Measurements from ENCODE around the gene ZNF160. TPM values are rescaled to one million over a fixed set of nuclear protein-coding genes. Genes with fewer than 3 reads are reported as not detected.

Gene ZNF160
- 7.8 to 10.7 TPM (median 8.6 TPM) in 5 replicates for total RNA-seq (2022; extraction: Qiagen RNA extraction)

GRCh38 chr19:53103234-53104203 is at the start of gene ZNF160:
Gene ZNF160, minus strand, starts transcription at chr19:53103422. Its CDS starts 17,146 bp downstream, at chr19:53086276.

GRCh38 chr19:53132141-53132991 is 29.1 kb upstream of the ZNF160 start, which contains the start of gene ZNF415:
Gene ZNF415, minus strand, starts transcription at chr19:53132910. Its CDS starts 10,234 bp downstream, at chr19:53122676.

Other genes with a start within 250 kb of the ZNF160 start
- gene ZNF468, start 245.8 kb downstream of the ZNF160 start, total RNA-seq (2022; extraction: Qiagen RNA extraction), result 0.35 to 0.60 TPM (median 0.53 TPM) in 5 replicates
- 0.17 TPM in 1 of 5 replicates, not detected in the others for gene ZNF320, start 205.8 kb downstream of the ZNF160 start, total RNA-seq (2022; extraction: Qiagen RNA extraction)
- gene ZNF888, start 180.0 kb downstream of the ZNF160 start, total RNA-seq (2022; extraction: Qiagen RNA extraction), result not detected in 5 replicates
- gene ZNF816, start 140.5 kb downstream of the ZNF160 start, total RNA-seq (2022; extraction: Qiagen RNA extraction), result 0.05 to 0.12 TPM (median 0.05 TPM) in 4 of 5 replicates, not detected in the other
- gene ERVV-1, start 89.5 kb downstream of the ZNF160 start, total RNA-seq (2022; extraction: Qiagen RNA extraction), result 0.04 TPM in 2 of 5 replicates, not detected in the others
- gene ERVV-2, start 58.7 kb downstream of the ZNF160 start, total RNA-seq (2022; extraction: Qiagen RNA extraction), result not detected in 5 replicates
- gene ZNF415, start 29.5 kb upstream of the ZNF160 start, total RNA-seq (2022; extraction: Qiagen RNA extraction), result not detected in 5 replicates
- gene ZNF347, start 55.6 kb upstream of the ZNF160 start, total RNA-seq (2022; extraction: Qiagen RNA extraction), result not detected in 5 replicates
- not detected in 5 replicates for gene ZNF665, start 89.9 kb upstream of the ZNF160 start, total RNA-seq (2022; extraction: Qiagen RNA extraction)
- not detected in 5 replicates for gene ZNF677, start 151.5 kb upstream of the ZNF160 start, total RNA-seq (2022; extraction: Qiagen RNA extraction)
- gene VN1R2, start 154.9 kb upstream of the ZNF160 start, total RNA-seq (2022; extraction: Qiagen RNA extraction), result not detected in 5 replicates
- gene VN1R4, start 164.3 kb upstream of the ZNF160 start, total RNA-seq (2022; extraction: Qiagen RNA extraction), result not detected in 5 replicates
- gene ZNF845, start 230.3 kb upstream of the ZNF160 start, total RNA-seq (2022; extraction: Qiagen RNA extraction), result 3.4 to 4.8 TPM (median 4.5 TPM) in 5 replicates

Measured in A549 treated with dexamethasone at 1 μM for 4 hours (cell line).